Subcutaneous adipose tissue (tissue), 4 donors: Measurements from ENCODE around the gene GNAO1. TPM values are rescaled to one million over a fixed set of nuclear protein-coding genes. Genes with fewer than 3 reads are reported as not detected.

ENCODE experiments used
- total RNA-seq, 4 donors: library from RNA; depleted of rRNA; stranded (reverse); fragments of >200 nt; gene quantifications; one replicate each; pipeline ENCODE4 v1.1.0, GENCODE V29; 2016
- TF ChIP-seq, protein P1 (sequence below): fragments of 450-650 bp; IDR thresholded peaks from one replicate; pipeline ENCODE4 v1.5.1; 2016; ENCODE audit warnings: low read depth, mild to moderate bottlenecking, control low read depth, antibody characterized with exemption, moderate library complexity

The GNAO1 gene
- total RNA-seq, 4 donors from 2014 or later = 0.44 to 1.6 (median 0.63) TPM

- TF ChIP-seq, protein P1, sequence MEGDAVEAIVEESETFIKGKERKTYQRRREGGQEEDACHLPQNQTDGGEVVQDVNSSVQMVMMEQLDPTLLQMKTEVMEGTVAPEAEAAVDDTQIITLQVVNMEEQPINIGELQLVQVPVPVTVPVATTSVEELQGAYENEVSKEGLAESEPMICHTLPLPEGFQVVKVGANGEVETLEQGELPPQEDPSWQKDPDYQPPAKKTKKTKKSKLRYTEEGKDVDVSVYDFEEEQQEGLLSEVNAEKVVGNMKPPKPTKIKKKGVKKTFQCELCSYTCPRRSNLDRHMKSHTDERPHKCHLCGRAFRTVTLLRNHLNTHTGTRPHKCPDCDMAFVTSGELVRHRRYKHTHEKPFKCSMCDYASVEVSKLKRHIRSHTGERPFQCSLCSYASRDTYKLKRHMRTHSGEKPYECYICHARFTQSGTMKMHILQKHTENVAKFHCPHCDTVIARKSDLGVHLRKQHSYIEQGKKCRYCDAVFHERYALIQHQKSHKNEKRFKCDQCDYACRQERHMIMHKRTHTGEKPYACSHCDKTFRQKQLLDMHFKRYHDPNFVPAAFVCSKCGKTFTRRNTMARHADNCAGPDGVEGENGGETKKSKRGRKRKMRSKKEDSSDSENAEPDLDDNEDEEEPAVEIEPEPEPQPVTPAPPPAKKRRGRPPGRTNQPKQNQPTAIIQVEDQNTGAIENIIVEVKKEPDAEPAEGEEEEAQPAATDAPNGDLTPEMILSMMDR = no peak
Observed at GRCh38 chr16:56367764-56368163, 176.5 kb downstream of the GNAO1 start.

DNA sequence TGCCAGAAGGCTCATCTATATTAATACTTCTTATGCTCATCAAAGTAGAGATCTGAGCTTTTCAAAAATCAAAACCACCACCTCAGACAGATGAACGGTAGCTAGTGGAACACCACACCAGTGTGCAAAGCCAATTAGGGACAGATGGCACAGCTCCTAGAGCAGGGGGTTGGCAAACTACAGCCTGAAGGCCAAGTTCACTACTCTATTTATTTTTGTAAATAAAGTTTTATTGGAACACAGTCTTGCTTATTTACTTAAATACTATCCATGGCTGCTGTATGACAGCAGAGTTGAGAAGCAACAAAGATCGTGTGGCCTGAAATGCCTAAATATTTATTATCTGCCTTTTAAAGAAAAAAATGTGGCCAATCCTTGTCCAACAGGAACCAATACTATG, 177.3 kb downstream of the GNAO1 start:
- TF ChIP-seq, protein P1 = no peak

GRCh38 chr16:56369202-56369601, 177.9 kb downstream of the GNAO1 start:
- TF ChIP-seq, protein P1 = no peak

DNA sequence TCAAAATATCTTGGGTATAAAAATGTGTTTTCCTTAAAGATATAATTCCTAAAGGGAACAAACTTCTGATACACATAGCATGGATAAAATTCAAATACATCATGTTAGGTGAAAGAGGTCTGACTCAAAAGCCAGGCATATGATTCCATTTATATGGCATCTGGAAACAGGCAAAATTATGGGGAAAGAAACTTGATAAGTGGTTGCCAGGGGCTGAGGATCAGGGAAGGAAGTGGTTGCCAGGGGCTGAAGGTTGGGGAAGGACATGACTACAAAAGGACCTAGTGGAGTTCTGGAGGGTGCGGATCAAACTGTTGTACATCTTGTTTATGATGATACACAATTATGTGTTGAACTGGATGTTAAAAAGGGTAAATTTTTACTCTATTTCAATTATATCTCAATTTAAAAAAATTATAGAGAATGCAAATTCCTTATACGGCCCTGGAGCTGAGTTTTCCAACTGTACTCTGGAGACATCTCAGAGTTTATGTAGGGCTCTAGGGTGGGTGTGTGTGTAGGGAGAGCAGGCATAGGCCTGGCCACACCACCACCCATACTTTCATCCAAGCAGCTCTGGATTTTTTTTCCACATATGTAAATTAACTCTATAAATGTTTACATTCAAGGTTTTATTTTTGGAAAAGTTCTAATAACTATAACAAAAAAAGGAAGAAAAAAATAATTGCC, 179.0 kb downstream of the GNAO1 start:
- TF ChIP-seq, protein P1 = no peak

DNA sequence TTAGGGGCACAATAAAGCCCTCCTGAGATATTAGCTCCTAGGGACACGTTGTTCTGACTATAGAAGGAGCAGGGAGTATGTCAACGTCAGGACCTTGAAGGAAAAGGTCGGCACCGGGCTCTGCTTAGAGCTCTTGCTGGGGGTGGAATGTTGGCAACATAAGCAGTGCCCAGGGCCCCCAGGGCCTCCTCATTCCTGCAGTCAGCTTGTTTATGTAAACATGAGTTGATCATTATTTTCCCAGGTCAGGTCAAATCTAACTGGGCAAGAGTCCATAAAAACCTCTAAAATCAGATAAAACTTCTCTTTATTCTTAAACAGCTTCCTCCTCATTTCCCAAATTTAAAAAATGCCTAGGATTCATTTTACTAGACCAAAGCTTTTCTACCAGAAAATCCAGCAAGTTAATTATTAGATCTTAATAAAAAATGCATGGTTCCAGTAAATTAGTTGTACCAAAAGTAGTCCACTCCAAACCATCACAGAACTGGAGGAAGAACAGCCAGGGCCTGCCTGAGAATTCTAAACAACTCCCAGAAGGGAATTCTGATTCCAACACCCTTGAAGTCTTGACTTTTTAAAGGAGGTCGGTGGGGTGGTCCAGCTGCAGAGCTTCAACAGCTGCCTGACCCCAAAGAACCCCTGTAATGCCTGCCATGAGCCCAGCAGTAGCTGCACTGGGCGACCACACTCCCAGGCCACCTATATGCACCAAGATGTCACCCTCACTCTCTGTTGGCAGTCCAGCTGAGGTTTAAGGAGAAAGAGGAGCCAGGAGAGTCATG, 179.8 kb downstream of the GNAO1 start:
- TF ChIP-seq, protein P1 = no peak

DNA sequence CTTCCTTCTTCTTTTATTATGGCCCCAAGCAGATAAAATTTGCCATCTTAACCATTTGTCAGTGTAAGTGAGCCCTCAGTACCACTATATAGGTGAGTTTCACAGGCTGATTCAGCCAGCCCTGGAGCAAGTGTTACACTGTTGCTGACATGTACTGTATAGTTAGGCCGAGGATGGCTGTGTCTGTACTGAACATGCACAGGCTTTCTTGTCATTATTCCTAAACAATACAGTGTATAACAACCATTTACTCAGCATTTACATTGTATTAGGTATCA, 180.3 kb downstream of the GNAO1 start:
- TF ChIP-seq, protein P1 = no peak

DNA sequence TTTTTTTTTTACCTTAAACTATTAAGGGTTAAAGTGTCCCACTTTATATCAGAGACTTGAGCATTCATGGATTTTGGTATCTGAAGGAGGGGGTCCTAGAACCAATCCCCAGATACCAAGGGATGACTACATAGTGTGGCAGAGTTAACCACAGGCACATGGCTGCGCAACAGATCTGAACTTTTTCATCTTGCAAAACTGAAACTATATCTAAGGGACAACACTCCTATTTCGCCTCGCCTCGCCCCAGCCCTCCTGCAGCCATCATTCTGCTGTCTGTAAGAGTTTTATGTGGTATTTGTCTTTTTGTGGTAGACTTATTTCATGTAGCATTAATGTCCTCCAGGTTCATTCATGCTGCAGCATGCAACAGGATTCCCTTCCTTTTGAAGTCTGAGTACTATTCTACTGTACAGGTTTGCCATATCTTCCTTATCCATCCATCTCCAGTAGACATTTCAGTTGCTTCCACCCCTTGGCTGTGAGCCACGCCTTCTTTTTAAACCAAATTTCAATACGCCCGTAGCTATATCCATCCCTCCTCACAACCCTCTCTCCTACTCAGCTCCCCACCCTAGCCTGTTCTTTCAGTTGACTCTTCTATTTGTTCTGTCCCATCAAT, 180.8 kb downstream of the GNAO1 start:
- TF ChIP-seq, protein P1 = no peak
